Measurements from ENCODE around the gene CRACR2B.
A peak's percentile ranks its signal among the peaks of the same experiment; 100 is the strongest.

CRACR2B gene

GRCh38 chr11:828506-829175 lies 922 bp downstream of the CRACR2B start (continued):
- TF ChIP-seq PRDM2 (tag by site-specific recombination; IDR thresholded peaks at IDR 0.05; ENCODE audit: borderline replicate concordance) (no peak), KLF8 (tag by site-specific recombination; IDR thresholded peaks at IDR 0.05) (no peak), ZNF148 (tag by site-specific recombination; IDR thresholded peaks at IDR 0.05; ENCODE audit: borderline replicate concordance) (no peak), ZNF692 (tag by site-specific recombination; IDR thresholded peaks at IDR 0.05) (no peak), ZNF792 (tag by site-specific recombination; IDR thresholded peaks at IDR 0.05) (no peak), ZNF26 (tag by site-specific recombination; IDR thresholded peaks at IDR 0.05) (no peak), ZNF350 (tag by site-specific recombination; IDR thresholded peaks at IDR 0.05) (no peak), ZNF600 (tag by site-specific recombination; IDR thresholded peaks at IDR 0.05) (0 out of 2 replicates have a peak, but pooled peaks have one; percentile 6), ZNF24 (tag by site-specific recombination; IDR thresholded peaks at IDR 0.05) (no peak), ZNF211 (tag by site-specific recombination; IDR thresholded peaks at IDR 0.05; ENCODE audit: low read depth) (no peak), ZNF501 (tag by site-specific recombination; IDR thresholded peaks at IDR 0.05) (no peak), ATF2 (tag by site-specific recombination; IDR thresholded peaks at IDR 0.05; ENCODE audit: low read depth) (no peak)

Measured in HEK293 (cell line).